Measurements from ENCODE around the gene ESYT2. TPM values are rescaled to one million over a fixed set of nuclear protein-coding genes. Genes with fewer than 3 reads are reported as not detected.
A peak's percentile ranks its signal among the peaks of the same experiment; 100 is the strongest.

ESYT2 gene
- polyA plus RNA-seq, 3 donors = 14.0 to 24.1 (median 22.0) TPM

DNA sequence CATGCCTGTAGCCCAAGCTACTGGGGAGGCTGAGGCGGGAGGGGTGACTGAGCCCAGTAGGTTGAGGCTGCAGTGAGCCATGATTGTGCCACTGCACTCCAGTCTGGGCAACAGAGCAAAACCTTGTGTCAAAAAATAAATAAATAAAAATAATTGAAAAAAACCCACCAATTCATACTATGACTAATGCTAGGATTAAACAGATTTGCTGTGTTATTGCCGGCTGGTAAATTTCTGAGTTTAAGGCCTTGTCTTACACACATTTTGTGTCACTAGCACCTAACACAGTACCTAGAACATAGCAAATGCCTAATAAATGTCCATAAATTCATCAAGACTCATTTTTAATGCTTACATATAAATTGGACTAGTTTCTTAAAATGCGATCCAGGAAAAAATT, 8.7 kb downstream of the ESYT2 start:
- H3K4me1 Mint-ChIP-seq = peaks cover 71% of the 10 kb centered on the region
- no peak for DNase-seq
- H3K9me3 Mint-ChIP-seq = peaks cover 0 to 3% (median 0%) of the 10 kb centered on the region in 7 donors
- peaks cover 2% of the 10 kb centered on the region in 2 donors for H3K36me3 ChIP-seq (replicated peaks in 1 of 2; ENCODE audit: control insufficient read depth in 1 of 2, insufficient read depth in 2 of 2, low read length in 2 of 2)
- peaks cover 49% of the 10 kb centered on the region for H4K20me1 ChIP-seq (ENCODE audit: insufficient read depth, low read length)
- H3K27me3 ChIP-seq (ENCODE audit: control insufficient read depth in 2 of 2, insufficient read depth in 2 of 2, low read length in 2 of 2) = no peaks in the 10 kb centered on the region
- H3K4me3 ChIP-seq (replicated peaks in 1 of 3; ENCODE audit: low read depth in 2 of 3, low read length in 3 of 3) = no peak overlapping the region
- H2AFZ ChIP-seq (ENCODE audit: insufficient read depth, low read depth, low read length, poor library complexity, severe bottlenecking) = no peak overlapping the region
- no peaks in the 10 kb centered on the region for H3K27me3 Mint-ChIP-seq (ENCODE audit: low read depth in 3 of 3)
- H3K4me2 ChIP-seq (replicated peaks; ENCODE audit: extremely low read depth, low read length, poor library complexity, severe bottlenecking) = no peak overlapping the region
- peaks cover 63 to 71% of the 10 kb centered on the region in 2 donors for H3K4me1 ChIP-seq (ENCODE audit: control insufficient read depth in 1 of 2, insufficient read depth in 2 of 2, low read length in 2 of 2)
- WGBS (ENCODE audit: insufficient coverage) = no CpG with 5 or more reads among the region's 3 CpGs
- no peak overlapping the region for H3K9ac ChIP-seq (ENCODE audit: insufficient read depth, low read length, poor library complexity, severe bottlenecking)
- TF ChIP-seq, protein P1, sequence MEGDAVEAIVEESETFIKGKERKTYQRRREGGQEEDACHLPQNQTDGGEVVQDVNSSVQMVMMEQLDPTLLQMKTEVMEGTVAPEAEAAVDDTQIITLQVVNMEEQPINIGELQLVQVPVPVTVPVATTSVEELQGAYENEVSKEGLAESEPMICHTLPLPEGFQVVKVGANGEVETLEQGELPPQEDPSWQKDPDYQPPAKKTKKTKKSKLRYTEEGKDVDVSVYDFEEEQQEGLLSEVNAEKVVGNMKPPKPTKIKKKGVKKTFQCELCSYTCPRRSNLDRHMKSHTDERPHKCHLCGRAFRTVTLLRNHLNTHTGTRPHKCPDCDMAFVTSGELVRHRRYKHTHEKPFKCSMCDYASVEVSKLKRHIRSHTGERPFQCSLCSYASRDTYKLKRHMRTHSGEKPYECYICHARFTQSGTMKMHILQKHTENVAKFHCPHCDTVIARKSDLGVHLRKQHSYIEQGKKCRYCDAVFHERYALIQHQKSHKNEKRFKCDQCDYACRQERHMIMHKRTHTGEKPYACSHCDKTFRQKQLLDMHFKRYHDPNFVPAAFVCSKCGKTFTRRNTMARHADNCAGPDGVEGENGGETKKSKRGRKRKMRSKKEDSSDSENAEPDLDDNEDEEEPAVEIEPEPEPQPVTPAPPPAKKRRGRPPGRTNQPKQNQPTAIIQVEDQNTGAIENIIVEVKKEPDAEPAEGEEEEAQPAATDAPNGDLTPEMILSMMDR (IDR thresholded peaks at IDR 0.05) = no peak
- H3K36me3 Mint-ChIP-seq = peaks cover 9 to 12% of the 10 kb centered on the region in 2 donors
- peak overlapping the region in 1 of 2 donors; percentile 97 for H3K27ac ChIP-seq (ENCODE audit: low read depth in 1 of 2, low read length in 2 of 2)
- peaks cover 97% of the 10 kb centered on the region for H3K79me2 ChIP-seq (ENCODE audit: insufficient read depth, low read length)
- H3K27ac Mint-ChIP-seq = peak overlapping the region; percentile 77 to 94 (median 89)
- no peak overlapping the region for H3K4me3 Mint-ChIP-seq
- no peaks in the 10 kb centered on the region for H3K9me3 ChIP-seq (replicated peaks in 1 of 2; ENCODE audit: control insufficient read depth in 1 of 2, insufficient read depth in 1 of 2, low read length in 2 of 2)
- intact Hi-C loops (cut with micrococcal nuclease) = loop anchor here in 1 of 2 donors (10.0 kb wide), 1 partner anchor 116 kb away; the partner anchor contains the start of gene NCAPG2

DNA sequence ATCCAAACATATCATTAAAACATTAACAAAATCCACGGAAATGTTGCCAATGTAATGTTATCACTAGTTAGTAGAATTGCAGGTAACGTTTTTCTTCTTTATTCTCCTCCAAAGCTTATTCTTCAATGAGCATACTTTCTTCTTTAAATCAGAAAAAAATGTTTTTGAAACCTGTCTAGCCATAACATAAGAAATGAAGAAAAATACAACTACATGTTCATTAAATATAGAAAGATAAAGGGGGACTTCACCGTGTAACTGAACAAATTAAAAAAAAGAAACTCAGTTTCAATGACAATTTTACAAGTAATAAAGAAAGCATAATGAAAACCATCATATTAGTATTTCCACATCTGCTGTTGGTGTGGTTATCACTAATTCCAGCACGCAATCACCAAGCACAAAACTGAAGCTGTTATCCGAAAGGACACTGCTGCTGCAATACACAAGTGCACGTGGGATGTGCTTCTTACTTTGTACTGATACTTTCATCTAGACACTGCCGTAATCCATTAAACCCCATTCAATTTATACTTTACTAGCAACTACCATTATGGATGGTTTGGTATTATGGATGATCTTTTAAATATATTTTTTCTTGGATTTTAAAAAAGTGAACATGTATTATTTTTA, 9.6 kb downstream of the ESYT2 start:
- peaks cover 0 to 2% (median 0%) of the 10 kb centered on the region in 3 donors for H3K27me3 Mint-ChIP-seq (ENCODE audit: low read depth in 3 of 3)
- peak overlapping the region; percentile 24 to 87 for H3K4me3 Mint-ChIP-seq
- peak; percentile 47 to 60 (median 49) for DNase-seq
- no peak overlapping the region for H2AFZ ChIP-seq (ENCODE audit: insufficient read depth, low read depth, low read length, poor library complexity, severe bottlenecking)
- TF ChIP-seq, protein P1 (IDR thresholded peaks at IDR 0.05) = no peak
- H3K4me3 ChIP-seq (replicated peaks in 1 of 3; ENCODE audit: low read depth in 2 of 3, low read length in 3 of 3) = peak overlapping the region in 1 of 3 experiments; percentile 59
- no peaks in the 10 kb centered on the region for H3K9me3 ChIP-seq (replicated peaks in 1 of 2; ENCODE audit: control insufficient read depth in 1 of 2, insufficient read depth in 1 of 2, low read length in 2 of 2)
- peaks cover 17 to 19% of the 10 kb centered on the region in 2 donors for H3K36me3 Mint-ChIP-seq
- H3K79me2 ChIP-seq (ENCODE audit: insufficient read depth, low read length) = peaks cover 97% of the 10 kb centered on the region
- H3K9me3 Mint-ChIP-seq = peaks cover 0 to 3% (median 0%) of the 10 kb centered on the region in 7 donors
- WGBS (ENCODE audit: insufficient coverage) = 6% methylated on average over 2 of the region's 7 CpGs
- peak overlapping the region; percentile 68 for H3K4me2 ChIP-seq (replicated peaks; ENCODE audit: extremely low read depth, low read length, poor library complexity, severe bottlenecking)
- H3K4me1 ChIP-seq (ENCODE audit: control insufficient read depth in 1 of 2, insufficient read depth in 2 of 2, low read length in 2 of 2) = peaks cover 71 to 73% of the 10 kb centered on the region in 2 donors
- no peaks in the 10 kb centered on the region for H3K27me3 ChIP-seq (ENCODE audit: control insufficient read depth in 2 of 2, insufficient read depth in 2 of 2, low read length in 2 of 2)
- H3K4me1 Mint-ChIP-seq = peaks cover 79% of the 10 kb centered on the region
- H3K9ac ChIP-seq (ENCODE audit: insufficient read depth, low read length, poor library complexity, severe bottlenecking) = peak overlapping the region; percentile 75
- H3K27ac ChIP-seq (ENCODE audit: low read depth in 1 of 2, low read length in 2 of 2) = peak overlapping the region in 1 of 2 donors; percentile 97
- H4K20me1 ChIP-seq (ENCODE audit: insufficient read depth, low read length) = peaks cover 41% of the 10 kb centered on the region
- H3K36me3 ChIP-seq (replicated peaks in 1 of 2; ENCODE audit: control insufficient read depth in 1 of 2, insufficient read depth in 2 of 2, low read length in 2 of 2) = peaks cover 2 to 12% of the 10 kb centered on the region in 2 donors
- H3K27ac Mint-ChIP-seq = peak overlapping the region; percentile 98 to 99 (median 98)
- intact Hi-C loops (cut with micrococcal nuclease) = loop anchor here (5.0 to 10.0 kb wide), 3 partner anchors 38 to 115 kb away; partner anchors contain the start of genes DYNC2I1 (in 1 of the 2) and NCAPG2 (in 1 of the 2)

Data from CD14-positive monocyte (primary cell).